Measurements from ENCODE around the gene HBEGF.
A peak's percentile ranks its signal among the peaks of the same experiment; 100 is the strongest.

HBEGF gene

DNA sequence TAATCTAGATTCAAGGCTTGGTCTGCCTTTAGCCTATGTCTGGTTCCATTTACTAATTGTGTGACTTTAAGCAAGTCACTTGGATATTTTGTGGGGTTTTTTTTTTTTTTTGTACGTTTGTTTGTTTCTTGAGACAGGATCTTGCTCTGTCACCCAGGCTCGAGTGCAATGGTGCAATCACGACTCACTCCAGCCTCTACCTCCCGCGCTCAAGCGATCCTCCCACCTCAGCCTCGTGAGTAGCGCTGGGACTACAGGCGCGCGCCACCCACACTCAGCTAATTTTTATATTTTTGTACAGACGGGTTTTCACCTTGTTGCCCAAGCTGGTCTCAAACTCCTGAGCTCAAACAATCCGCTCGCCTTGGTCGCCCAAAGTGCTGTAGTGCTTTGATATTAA lies 42.4 kb downstream of the HBEGF start:
- H3K27ac ChIP-seq (ENCODE audit: low read length, poor library complexity, severe bottlenecking): no peak overlapping the region
- H3K4me3 ChIP-seq (ENCODE audit: insufficient read depth in 1 of 2, low read depth in 1 of 2, low read length in 2 of 2): no peak overlapping the region

DNA sequence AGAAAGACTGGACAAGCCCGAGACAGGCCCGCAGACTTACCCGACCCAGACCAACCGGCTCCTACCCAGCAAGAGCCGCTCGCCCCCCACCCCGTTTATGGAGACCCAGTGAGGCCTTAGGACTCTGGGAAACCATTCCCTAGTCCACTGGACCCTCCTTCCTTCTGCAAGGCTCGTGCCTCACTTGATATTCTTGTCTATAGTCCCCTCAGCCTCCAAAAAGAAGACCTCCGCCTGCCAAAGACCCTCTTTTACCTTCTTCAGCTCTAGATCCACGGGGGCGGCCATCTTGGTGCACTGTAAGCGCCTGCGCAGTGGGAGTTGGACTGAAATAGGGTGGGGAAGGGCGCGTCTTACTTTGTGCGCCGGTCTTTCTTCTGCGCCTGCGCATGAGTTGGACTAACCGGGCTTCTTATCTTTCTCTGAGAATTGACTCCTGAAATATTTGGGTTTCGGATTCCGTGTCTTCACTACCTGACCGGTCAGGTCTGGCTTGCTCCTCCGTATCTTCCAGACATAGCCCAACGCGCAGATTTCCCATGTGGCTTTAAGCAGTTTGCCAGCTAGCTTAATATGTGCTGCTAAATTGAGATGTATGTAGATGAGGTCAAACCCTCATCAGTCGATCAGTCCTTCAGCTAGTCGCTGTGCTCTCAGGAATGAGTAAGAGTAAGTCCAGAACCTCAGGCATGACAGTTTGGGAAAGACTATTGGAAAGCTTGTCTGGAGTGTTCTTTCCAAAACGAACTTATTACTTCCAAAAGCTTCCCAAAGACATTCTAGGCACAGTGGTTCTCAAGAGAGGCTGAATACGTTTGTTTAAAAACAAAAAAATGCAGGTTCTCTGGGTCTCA lies 43.4 kb downstream of the HBEGF start, which contains the start of gene PFDN1:
Gene PFDN1, minus strand, starts transcription at position 316 of the 854 bp plus-strand sequence. Its CDS starts 28 bp downstream, at position 288.
- Histone ChIP-seq H2BK120ac (ENCODE audit: low read depth, low read length) (peak within 1 kb of the TSS; percentile 83), H3K18ac (ENCODE audit: low read depth in 1 of 2, low read length in 2 of 2) (peak within 1 kb of the TSS; percentile 67 to 68), H2AK5ac (ENCODE audit: low read length, severe bottlenecking) (peak within 1 kb of the TSS; percentile 23), H2BK15ac (ENCODE audit: low read depth, poor library complexity, severe bottlenecking) (no peak within 1 kb of the TSS), H3K23ac (ENCODE audit: low read length in 2 of 2) (no peak within 1 kb of the TSS), H3K14ac (ENCODE audit: low read length in 2 of 2) (peak within 1 kb of the TSS in 1 of 2 experiments; percentile 87), H3K9me3 (ENCODE audit: control insufficient read depth, low read length) (no peaks in the 10 kb centered on the region), H2BK12ac (ENCODE audit: low read length in 2 of 2) (no peak within 1 kb of the TSS), H3K4me1 (ENCODE audit: control insufficient read depth, insufficient read depth, low read depth, low read length) (peaks cover 12% of the 10 kb centered on the region), H3K79me1 (replicated peaks; ENCODE audit: low read length, poor library complexity, severe bottlenecking) (peaks cover 2% of the 10 kb centered on the region), H3K27ac (ENCODE audit: low read length, poor library complexity, severe bottlenecking) (peak within 1 kb of the TSS; percentile 66), H3K4ac (ENCODE audit: low read depth in 1 of 2, low read length in 2 of 2) (peak within 1 kb of the TSS; percentile 40 to 94), H2BK5ac (ENCODE audit: low read depth, low read length, poor library complexity, severe bottlenecking) (peak within 1 kb of the TSS; percentile 59), H3K36me3 (ENCODE audit: control insufficient read depth in 1 of 2, insufficient read depth in 2 of 2, low read depth in 1 of 2, low read length in 2 of 2) (peaks cover 6 to 16% of the 10 kb centered on the region in 2 experiments), H3K4me2 (ENCODE audit: low read length, poor library complexity, severe bottlenecking) (peak within 1 kb of the TSS; percentile 84), H3K9ac (ENCODE audit: low read length) (peak within 1 kb of the TSS; percentile 99), H3K27me3 (ENCODE audit: control insufficient read depth in 1 of 2, insufficient read depth in 1 of 2, low read length in 2 of 2) (no peaks in the 10 kb centered on the region), H3K4me3 (ENCODE audit: insufficient read depth in 1 of 2, low read depth in 1 of 2, low read length in 2 of 2) (peak within 1 kb of the TSS; percentile 76 to 98), H4K8ac (ENCODE audit: low read length) (peak within 1 kb of the TSS; percentile 86), H2AFZ (ENCODE audit: low read depth, low read length) (peak within 1 kb of the TSS; percentile 76), H4K91ac (ENCODE audit: low read length) (no peak within 1 kb of the TSS)
- peak; percentile 96 for DNase-seq
- WGBS: 2% methylated on average over 28 of the region's 30 CpGs

More for the DNA sequence above, 42.4 kb downstream of the HBEGF start:
- Histone ChIP-seq H3K36me3 (ENCODE audit: control insufficient read depth in 1 of 2, insufficient read depth in 2 of 2, low read depth in 1 of 2, low read length in 2 of 2) (peaks cover 6 to 14% of the 10 kb centered on the region in 2 experiments), H3K9me3 (ENCODE audit: control insufficient read depth, low read length) (no peaks in the 10 kb centered on the region), H3K4ac (ENCODE audit: low read depth in 1 of 2, low read length in 2 of 2) (no peak overlapping the region), H3K23ac (ENCODE audit: low read length in 2 of 2) (no peak overlapping the region), H2AK5ac (ENCODE audit: low read length, severe bottlenecking) (no peak overlapping the region), H3K4me1 (ENCODE audit: control insufficient read depth, insufficient read depth, low read depth, low read length) (peaks cover 9% of the 10 kb centered on the region), H2BK5ac (ENCODE audit: low read depth, low read length, poor library complexity, severe bottlenecking) (no peak overlapping the region), H2BK12ac (ENCODE audit: low read length in 2 of 2) (no peak overlapping the region), H3K18ac (ENCODE audit: low read depth in 1 of 2, low read length in 2 of 2) (no peak overlapping the region), H2BK15ac (ENCODE audit: low read depth, poor library complexity, severe bottlenecking) (no peak overlapping the region), H3K4me2 (ENCODE audit: low read length, poor library complexity, severe bottlenecking) (no peak overlapping the region), H3K79me1 (replicated peaks; ENCODE audit: low read length, poor library complexity, severe bottlenecking) (peaks cover 2% of the 10 kb centered on the region), H4K8ac (ENCODE audit: low read length) (peak overlapping the region; percentile 87), H3K27me3 (ENCODE audit: control insufficient read depth in 1 of 2, insufficient read depth in 1 of 2, low read length in 2 of 2) (no peaks in the 10 kb centered on the region), H4K91ac (ENCODE audit: low read length) (no peak overlapping the region), H2BK120ac (ENCODE audit: low read depth, low read length) (no peak overlapping the region), H3K14ac (ENCODE audit: low read length in 2 of 2) (no peak overlapping the region), H2AFZ (ENCODE audit: low read depth, low read length) (no peak overlapping the region), H3K9ac (ENCODE audit: low read length) (peak overlapping the region; percentile 99)
- 94% methylated on average over 15 of the region's 15 CpGs for WGBS
- DNase-seq: no peak

DNA sequence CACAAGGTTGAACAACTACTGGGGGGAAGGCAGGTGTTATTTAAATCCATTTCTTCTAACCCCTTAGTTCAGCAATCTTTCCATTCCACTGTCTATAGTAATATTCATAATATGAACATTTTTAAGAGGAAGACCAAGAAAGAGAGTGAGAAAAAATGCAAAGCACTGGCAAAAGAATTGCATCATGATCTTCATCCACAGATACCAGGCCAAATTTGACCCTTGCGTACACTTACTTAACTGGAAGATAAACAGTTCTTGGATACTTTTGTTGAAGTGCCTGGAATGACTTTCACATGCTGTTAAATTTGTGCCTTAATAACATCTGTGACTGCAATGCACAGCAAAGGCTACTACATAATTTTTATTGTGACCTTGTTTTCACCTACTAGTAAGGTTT lies 45.3 kb downstream of the HBEGF start:
- no CpG with 5 or more reads among the region's 1 CpG for WGBS
- no peak overlapping the region for H2AFZ ChIP-seq (ENCODE audit: low read depth, low read length)
- H3K9me3 ChIP-seq (ENCODE audit: control insufficient read depth, low read length): no peaks in the 10 kb centered on the region

DNA sequence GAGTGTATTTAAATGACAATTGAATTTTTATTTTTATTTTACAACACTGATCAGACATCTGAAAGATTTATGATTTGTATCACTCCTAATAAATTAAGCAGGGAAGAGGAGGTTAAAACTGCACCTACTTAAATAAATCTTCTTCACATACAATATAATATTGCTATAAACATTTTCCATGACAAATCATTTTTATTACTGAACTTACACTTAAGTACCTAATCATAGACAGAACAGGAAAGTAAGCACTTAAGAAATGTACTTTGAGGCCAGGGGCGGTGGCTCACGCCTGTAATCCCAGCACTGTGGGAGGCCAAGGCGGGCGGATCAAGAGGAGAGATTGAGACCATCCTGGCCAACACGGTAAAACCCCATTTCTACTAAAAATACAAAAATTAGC lies 47.3 kb downstream of the HBEGF start:
- H2BK120ac ChIP-seq (ENCODE audit: low read depth, low read length): no peak overlapping the region
- no peak overlapping the region for H3K23ac ChIP-seq (ENCODE audit: low read length in 2 of 2)
- H3K79me1 ChIP-seq (replicated peaks; ENCODE audit: low read length, poor library complexity, severe bottlenecking): peaks cover 2% of the 10 kb centered on the region
- no peaks in the 10 kb centered on the region for H3K27me3 ChIP-seq (ENCODE audit: control insufficient read depth in 1 of 2, insufficient read depth in 1 of 2, low read length in 2 of 2)
- no peak overlapping the region for H4K8ac ChIP-seq (ENCODE audit: low read length)
- H3K18ac ChIP-seq (ENCODE audit: low read depth in 1 of 2, low read length in 2 of 2): no peak overlapping the region
- H3K9ac ChIP-seq (ENCODE audit: low read length): peak overlapping the region; percentile 4
- no peak overlapping the region for H3K4ac ChIP-seq (ENCODE audit: low read depth in 1 of 2, low read length in 2 of 2)
- H3K27ac ChIP-seq (ENCODE audit: low read length, poor library complexity, severe bottlenecking): peak overlapping the region; percentile 95
- H2BK12ac ChIP-seq (ENCODE audit: low read length in 2 of 2): no peak overlapping the region
- H2AK5ac ChIP-seq (ENCODE audit: low read length, severe bottlenecking): peak overlapping the region; percentile 92
- no peak overlapping the region for H3K14ac ChIP-seq (ENCODE audit: low read length in 2 of 2)
- no peak overlapping the region for H2BK15ac ChIP-seq (ENCODE audit: low read depth, poor library complexity, severe bottlenecking)
- no peaks in the 10 kb centered on the region for H3K9me3 ChIP-seq (ENCODE audit: control insufficient read depth, low read length)
- WGBS: 73% methylated on average over 5 of the region's 5 CpGs
- no peak overlapping the region for H2BK5ac ChIP-seq (ENCODE audit: low read depth, low read length, poor library complexity, severe bottlenecking)
- H3K4me1 ChIP-seq (ENCODE audit: control insufficient read depth, insufficient read depth, low read depth, low read length): peaks cover 12% of the 10 kb centered on the region
- no peak overlapping the region for H4K91ac ChIP-seq (ENCODE audit: low read length)
- H3K4me2 ChIP-seq (ENCODE audit: low read length, poor library complexity, severe bottlenecking): no peak overlapping the region
- no peak overlapping the region for H2AFZ ChIP-seq (ENCODE audit: low read depth, low read length)
- no peak for DNase-seq
- H3K36me3 ChIP-seq (ENCODE audit: control insufficient read depth in 1 of 2, insufficient read depth in 2 of 2, low read depth in 1 of 2, low read length in 2 of 2): peaks cover 6 to 16% of the 10 kb centered on the region in 2 experiments
- no peak overlapping the region for H3K4me3 ChIP-seq (ENCODE audit: insufficient read depth in 1 of 2, low read depth in 1 of 2, low read length in 2 of 2)

More for the DNA sequence above, 45.3 kb downstream of the HBEGF start:
- Histone ChIP-seq H3K36me3 (ENCODE audit: control insufficient read depth in 1 of 2, insufficient read depth in 2 of 2, low read depth in 1 of 2, low read length in 2 of 2) (peaks cover 6 to 16% of the 10 kb centered on the region in 2 experiments), H2BK12ac (ENCODE audit: low read length in 2 of 2) (no peak overlapping the region), H3K23ac (ENCODE audit: low read length in 2 of 2) (no peak overlapping the region), H3K4me2 (ENCODE audit: low read length, poor library complexity, severe bottlenecking) (no peak overlapping the region), H3K14ac (ENCODE audit: low read length in 2 of 2) (no peak overlapping the region), H4K8ac (ENCODE audit: low read length) (no peak overlapping the region), H3K4me3 (ENCODE audit: insufficient read depth in 1 of 2, low read depth in 1 of 2, low read length in 2 of 2) (no peak overlapping the region), H2AK5ac (ENCODE audit: low read length, severe bottlenecking) (no peak overlapping the region), H2BK120ac (ENCODE audit: low read depth, low read length) (no peak overlapping the region), H3K18ac (ENCODE audit: low read depth in 1 of 2, low read length in 2 of 2) (no peak overlapping the region), H3K27me3 (ENCODE audit: control insufficient read depth in 1 of 2, insufficient read depth in 1 of 2, low read length in 2 of 2) (no peaks in the 10 kb centered on the region), H3K4me1 (ENCODE audit: control insufficient read depth, insufficient read depth, low read depth, low read length) (peaks cover 12% of the 10 kb centered on the region), H2BK5ac (ENCODE audit: low read depth, low read length, poor library complexity, severe bottlenecking) (no peak overlapping the region), H3K79me1 (replicated peaks; ENCODE audit: low read length, poor library complexity, severe bottlenecking) (peaks cover 2% of the 10 kb centered on the region), H4K91ac (ENCODE audit: low read length) (no peak overlapping the region), H2BK15ac (ENCODE audit: low read depth, poor library complexity, severe bottlenecking) (no peak overlapping the region), H3K27ac (ENCODE audit: low read length, poor library complexity, severe bottlenecking) (no peak overlapping the region), H3K4ac (ENCODE audit: low read depth in 1 of 2, low read length in 2 of 2) (no peak overlapping the region), H3K9ac (ENCODE audit: low read length) (peak overlapping the region; percentile 99)
- DNase-seq: no peak
